Mesangial cell (primary cell): ENCODE data around the gene SUPT20H. TPM values are rescaled to one million over a fixed set of nuclear protein-coding genes. Genes with fewer than 3 reads are reported as not detected.

ENCODE experiments used
- total RNA-seq: library from RNA; depleted of rRNA; stranded (reverse); fragments of >200 nt; gene quantifications from 2 replicates; pipeline ENCODE4 v1.2.3, GENCODE V29; 2015

The SUPT20H gene
- 29.8 and 45.5 TPM in 2 replicates for total RNA-seq

DNA sequence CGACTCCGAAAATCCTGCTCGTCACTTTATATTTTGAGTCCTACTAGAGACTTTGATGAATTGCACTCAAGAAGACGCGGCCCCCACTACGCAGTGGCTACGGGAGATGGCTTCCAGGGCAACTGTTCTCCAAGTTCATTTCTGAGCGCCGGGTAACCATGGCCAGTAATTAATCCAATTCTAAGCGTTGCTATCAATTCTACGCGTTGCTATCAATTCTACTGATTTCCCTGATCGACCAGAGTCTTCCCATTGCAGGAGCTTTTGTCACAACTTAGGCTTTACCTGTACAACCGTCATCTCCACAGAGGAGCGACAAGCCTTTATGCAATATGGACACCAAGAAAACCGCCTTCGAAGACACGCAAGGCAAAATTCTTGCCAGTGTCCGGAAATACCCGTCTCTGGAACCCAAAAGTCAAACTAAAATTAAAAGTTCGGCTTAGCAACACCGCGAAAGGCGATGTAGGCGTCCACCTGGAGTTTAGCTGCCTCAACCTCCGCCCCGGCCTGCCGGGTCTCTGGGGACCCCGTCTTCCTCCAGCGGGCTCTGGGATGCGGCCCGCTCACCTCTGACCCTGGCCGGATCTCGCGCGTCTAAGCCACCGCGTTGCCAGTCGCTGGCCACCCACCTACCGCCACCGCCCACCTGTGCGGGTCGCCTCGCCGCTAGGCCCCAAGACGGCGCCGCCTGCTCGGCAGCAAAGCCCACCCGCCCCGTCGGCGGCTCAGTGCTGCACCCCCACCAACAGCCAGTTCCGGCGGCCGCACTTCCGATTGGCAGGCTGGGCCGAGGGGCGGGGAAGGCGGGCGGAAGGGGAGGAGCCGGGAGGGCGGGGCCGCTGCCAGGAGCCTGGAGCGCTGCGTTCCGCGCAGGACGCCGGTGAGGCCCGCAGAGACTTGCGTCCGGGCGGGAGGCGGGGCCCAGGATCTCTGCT is at the start of gene SUPT20H:
TSS of gene SUPT20H (minus strand) at position 779 of the 938 bp plus-strand sequence. CDS start 8,198 bp downstream, outside the sequence.

DNA sequence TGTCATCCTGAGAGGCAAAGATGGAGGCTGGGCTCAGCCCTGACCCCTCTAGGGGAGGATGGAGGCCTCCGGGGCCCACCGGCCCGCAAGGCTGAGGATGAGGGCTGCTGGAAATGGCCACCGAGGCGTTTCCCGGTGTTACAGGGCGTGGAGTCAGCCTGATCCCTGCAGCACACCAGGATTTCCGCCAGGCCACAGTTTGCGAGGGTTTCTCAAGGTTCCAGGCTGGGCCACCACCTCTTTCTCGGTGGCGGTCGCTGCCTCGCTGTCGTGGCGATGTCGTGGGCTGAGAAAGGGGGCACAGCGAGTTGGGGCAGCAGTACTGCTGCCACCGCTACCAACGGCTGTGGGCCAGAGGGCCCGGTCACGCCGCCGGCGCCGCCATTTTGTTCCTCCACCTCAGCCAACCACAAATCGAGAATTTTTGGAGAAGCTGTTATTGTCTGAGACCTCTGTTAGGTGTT is 45.8 kb upstream of the SUPT20H start, which contains the start of gene CSNK1A1L:
TSS of gene CSNK1A1L (minus strand) at position 414 of the 464 bp plus-strand sequence. CDS start at position 6, 408 bp downstream.

DNA sequence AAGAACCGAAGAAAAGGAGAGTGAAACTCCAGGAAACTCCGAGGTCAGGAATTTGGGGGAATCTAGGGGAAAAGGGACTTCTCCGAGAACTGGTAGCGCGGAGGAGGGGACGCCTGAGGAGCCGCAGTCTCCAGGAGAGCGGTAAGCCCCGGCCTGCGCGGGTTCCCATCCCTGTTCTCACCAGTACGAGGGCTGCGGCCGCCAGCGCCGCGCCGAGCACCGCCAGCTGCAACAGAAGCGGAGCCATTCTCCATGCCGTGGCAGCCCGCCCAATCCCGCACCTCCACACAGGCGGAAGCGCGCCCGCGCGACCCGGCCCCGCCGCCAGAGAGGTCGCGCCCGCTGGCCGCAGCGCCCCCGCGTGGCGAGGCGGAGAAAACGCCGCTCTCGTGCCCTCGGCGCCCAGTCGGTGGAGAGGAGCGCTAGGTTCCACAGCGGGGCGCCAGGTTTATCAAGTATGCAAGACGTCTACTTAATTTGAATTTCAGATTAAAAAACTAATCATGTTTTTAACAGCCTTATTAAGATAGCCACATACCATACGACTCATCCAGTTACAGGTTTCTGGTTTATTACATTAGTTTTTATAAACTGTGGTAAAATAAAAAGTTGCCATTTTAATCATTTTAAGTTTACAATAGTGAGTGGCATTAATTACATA is 60.3 kb downstream of the SUPT20H start, which contains the start of gene ALG5:
TSS of gene ALG5 (minus strand) at position 287 of the 661 bp plus-strand sequence. CDS start at position 247, 40 bp downstream.

Other genes with a start within 250 kb of the SUPT20H start
- 1.3 and 1.9 TPM in 2 replicates for gene RFXAP, start 240.5 kb downstream of the SUPT20H start, total RNA-seq
- 1.1 and 4.4 TPM in 2 replicates for gene SMAD9, start 139.4 kb downstream of the SUPT20H start, total RNA-seq
- 18.5 and 22.2 TPM in 2 replicates for gene ALG5, start 60.3 kb downstream of the SUPT20H start, total RNA-seq
- 14.8 and 48.2 TPM in 2 replicates for gene EXOSC8, start 58.9 kb downstream of the SUPT20H start, total RNA-seq
- gene CSNK1A1L, start 46.0 kb upstream of the SUPT20H start, total RNA-seq = not detected in 2 replicates